ENCODE results near the gene MRPL23. TPM values are rescaled to one million over a fixed set of nuclear protein-coding genes. Genes with fewer than 3 reads are reported as not detected.

The MRPL23 gene
- total RNA-seq, 2 experiments from 2014 or later = 109 to 114 TPM

DNA sequence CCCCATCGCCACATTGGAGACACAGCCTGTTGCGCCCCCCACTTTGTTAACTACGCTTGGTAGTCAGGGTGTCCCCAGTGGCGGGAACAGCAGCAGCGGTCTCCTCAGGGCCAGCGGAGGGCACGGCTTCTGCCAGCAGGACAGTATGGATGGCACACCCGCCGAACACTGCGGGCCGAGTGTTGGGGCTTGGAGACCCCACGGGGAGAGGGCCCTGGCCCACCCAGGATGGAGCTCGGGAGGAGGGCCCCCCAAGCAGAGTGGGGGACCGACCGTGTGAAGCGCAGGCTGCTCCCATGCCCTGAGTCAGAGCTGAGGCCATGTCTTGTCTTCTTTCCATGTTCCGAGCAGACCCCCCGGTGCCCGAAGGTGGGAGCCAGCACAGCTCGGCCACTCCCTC is 17.8 kb downstream of the MRPL23 start:
- DNase-seq = no peak
- CTCF ChIA-PET = interaction anchor here (1.2 kb wide), 1 partner anchor 186 kb away, joined by 4 read pairs; no protein-coding TSS in a partner anchor
- no peak for ATAC-seq
- Mint-ChIP-seq H3K9me3 (ENCODE audit: low read depth) (no peaks in the 10 kb centered on the region), H3K36me3 (no peaks in the 10 kb centered on the region), H3K27ac (no peak overlapping the region), H3K4me3 (no peak overlapping the region), H3K27me3 (no peaks in the 10 kb centered on the region), H3K4me1 (no peaks in the 10 kb centered on the region)

DNA sequence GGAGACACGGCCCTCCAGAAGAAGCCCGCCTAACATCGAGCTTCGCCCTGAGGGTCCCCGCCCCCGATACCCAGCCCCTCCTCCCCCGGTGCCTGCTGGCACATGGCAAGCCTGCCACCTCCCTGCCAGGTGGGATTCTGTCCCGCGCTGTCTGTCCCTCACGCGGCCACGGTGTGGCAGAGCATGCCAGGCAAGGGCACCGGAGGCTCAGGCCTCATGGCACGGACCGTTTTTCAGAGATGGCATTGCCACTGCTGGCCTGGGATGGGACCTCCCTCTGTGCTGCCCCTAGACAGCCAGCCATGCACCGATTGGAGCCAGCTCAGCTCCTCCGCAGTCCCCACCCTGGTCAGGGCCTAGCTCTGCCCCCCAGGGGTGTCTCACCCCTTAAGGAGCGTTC is 19.4 kb downstream of the MRPL23 start:
- Mint-ChIP-seq H3K4me3 (no peak overlapping the region), H3K4me1 (no peaks in the 10 kb centered on the region), H3K27ac (no peak overlapping the region), H3K27me3 (no peaks in the 10 kb centered on the region), H3K9me3 (ENCODE audit: low read depth) (no peaks in the 10 kb centered on the region), H3K36me3 (no peaks in the 10 kb centered on the region)
- ATAC-seq = no peak
- DNase-seq = no peak
- CTCF ChIA-PET = no interaction called here

GRCh38 chr11:1967641-1968225 is 20.6 kb downstream of the MRPL23 start:
- CTCF ChIA-PET = interaction anchor here (2.4 kb wide), 1 partner anchor 135 kb away, joined by 5 read pairs; no protein-coding TSS in a partner anchor
- no peaks in the 10 kb centered on the region for H3K27me3 Mint-ChIP-seq
- H3K36me3 Mint-ChIP-seq = no peaks in the 10 kb centered on the region
- DNase-seq = no peak
- no peak for ATAC-seq
- no peaks in the 10 kb centered on the region for H3K9me3 Mint-ChIP-seq (ENCODE audit: low read depth)
- no peak overlapping the region for H3K27ac Mint-ChIP-seq
- H3K4me3 Mint-ChIP-seq = no peak overlapping the region
- H3K4me1 Mint-ChIP-seq = no peaks in the 10 kb centered on the region

DNA sequence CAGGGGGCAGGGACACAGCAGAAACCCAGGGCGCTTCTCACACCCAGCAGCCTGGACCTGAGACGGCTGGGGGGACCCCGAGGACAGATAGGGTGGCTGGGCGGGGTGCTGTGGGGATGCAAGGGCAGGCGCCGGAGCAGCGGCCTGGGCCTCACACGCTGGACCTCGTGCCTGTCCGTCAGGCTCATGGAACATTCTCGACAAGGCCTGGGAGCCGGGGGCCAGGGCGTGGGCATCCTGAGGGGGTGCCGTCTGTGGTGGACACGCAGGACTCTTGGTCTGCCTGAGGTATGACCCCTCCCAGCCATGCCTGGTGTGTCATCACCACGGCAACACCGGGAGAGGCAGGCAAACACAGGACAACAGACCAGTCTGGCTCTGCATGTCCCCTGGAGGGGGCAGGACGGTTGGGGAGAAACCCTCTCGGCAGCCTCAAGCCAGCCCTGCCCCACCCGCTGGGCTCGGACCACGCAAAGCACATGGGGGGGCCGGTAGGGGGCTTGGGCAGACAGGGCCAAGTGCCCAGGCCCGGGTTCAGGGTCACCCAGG is 21.4 kb downstream of the MRPL23 start:
- CTCF ChIA-PET = interaction anchor here (2.4 kb wide), 1 partner anchor 136 kb away, joined by 5 read pairs; no protein-coding TSS in a partner anchor
- H3K4me3 Mint-ChIP-seq = no peak overlapping the region
- no peak for DNase-seq
- H3K27ac Mint-ChIP-seq = no peak overlapping the region
- H3K27me3 Mint-ChIP-seq = no peaks in the 10 kb centered on the region
- H3K9me3 Mint-ChIP-seq (ENCODE audit: low read depth) = no peaks in the 10 kb centered on the region
- ATAC-seq = no peak
- no peaks in the 10 kb centered on the region for H3K36me3 Mint-ChIP-seq
- no peaks in the 10 kb centered on the region for H3K4me1 Mint-ChIP-seq

GRCh38 chr11:1969035-1969434 is 21.9 kb downstream of the MRPL23 start:
- CTCF ChIA-PET = interaction anchor here (1.2 to 2.4 kb wide), 2 partner anchors 87 to 137 kb away, joined by 3 to 5 read pairs; no protein-coding TSS in a partner anchor
- no peak overlapping the region for H3K4me3 Mint-ChIP-seq

GRCh38 chr11:1969776-1970175 is 22.6 kb downstream of the MRPL23 start:
- Mint-ChIP-seq H3K36me3 (no peaks in the 10 kb centered on the region), H3K27ac (no peak overlapping the region), H3K27me3 (no peaks in the 10 kb centered on the region), H3K9me3 (ENCODE audit: low read depth) (no peaks in the 10 kb centered on the region), H3K4me1 (no peaks in the 10 kb centered on the region), H3K4me3 (no peak overlapping the region)
- no peak for DNase-seq
- CTCF ChIA-PET = interaction anchor here (1.2 kb wide), 1 partner anchor 87 kb away, joined by 3 read pairs; no protein-coding TSS in a partner anchor
- no peak for ATAC-seq

More at GRCh38 chr11:1969035-1969434, 21.9 kb downstream of the MRPL23 start:
- H3K36me3 Mint-ChIP-seq = no peaks in the 10 kb centered on the region
- ATAC-seq (no peak), DNase-seq (no peak)
- no peaks in the 10 kb centered on the region for H3K9me3 Mint-ChIP-seq (ENCODE audit: low read depth)
- no peaks in the 10 kb centered on the region for H3K4me1 Mint-ChIP-seq
- H3K27me3 Mint-ChIP-seq = no peaks in the 10 kb centered on the region
- no peak overlapping the region for H3K27ac Mint-ChIP-seq

DNA sequence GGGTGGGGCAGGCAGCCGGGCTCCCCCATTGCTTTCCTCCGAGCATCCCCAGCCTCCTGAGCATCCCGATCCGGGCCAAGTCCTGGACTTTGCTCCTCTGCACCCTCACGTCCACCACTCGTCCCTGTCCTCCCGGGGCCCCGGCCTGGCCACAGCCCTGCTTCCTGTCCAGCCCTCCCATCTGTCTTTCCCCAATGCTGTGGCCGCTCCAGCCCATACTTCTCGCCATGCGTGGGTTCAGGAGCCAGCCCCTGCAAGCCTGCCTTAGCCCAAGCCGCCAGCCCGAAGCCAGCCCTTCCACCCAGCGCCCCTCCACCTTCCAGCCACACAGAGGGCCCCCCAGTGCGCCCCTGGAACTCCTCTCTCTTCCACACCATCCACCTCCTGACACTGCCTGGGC is 23.8 kb downstream of the MRPL23 start:
- DNase-seq = no peak
- ATAC-seq = no peak
- H3K27ac Mint-ChIP-seq = no peak overlapping the region

DNA sequence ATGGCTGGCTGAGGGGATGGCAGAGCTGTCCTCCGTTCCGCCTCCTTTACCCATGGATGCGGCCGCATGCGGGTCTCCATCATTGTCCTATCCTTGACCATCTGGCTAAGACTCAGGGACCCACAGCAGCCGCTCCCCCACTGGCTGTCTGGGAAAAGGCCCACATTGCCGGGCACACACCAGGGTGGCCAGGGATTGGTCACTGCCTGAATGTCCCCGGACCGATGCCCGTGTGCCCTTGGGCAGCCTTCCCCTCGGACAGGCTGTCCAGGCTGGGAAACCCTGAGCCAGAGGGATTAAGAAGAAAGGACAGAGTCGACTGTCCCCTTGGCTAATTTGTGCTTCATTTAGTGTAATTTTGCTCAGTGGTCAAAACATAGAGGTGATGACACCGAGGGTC is 28.1 kb downstream of the MRPL23 start:
- Mint-ChIP-seq H3K36me3 (no peaks in the 10 kb centered on the region), H3K27ac (no peak overlapping the region), H3K4me3 (no peak overlapping the region), H3K9me3 (ENCODE audit: low read depth) (no peaks in the 10 kb centered on the region), H3K27me3 (no peaks in the 10 kb centered on the region), H3K4me1 (no peaks in the 10 kb centered on the region)
- ATAC-seq (no peak), DNase-seq (no peak)
- CTCF ChIA-PET = no interaction called here

More for the DNA sequence above, 23.8 kb downstream of the MRPL23 start:
- no peaks in the 10 kb centered on the region for H3K27me3 Mint-ChIP-seq
- CTCF ChIA-PET = no interaction called here
- no peaks in the 10 kb centered on the region for H3K4me1 Mint-ChIP-seq
- H3K36me3 Mint-ChIP-seq = no peaks in the 10 kb centered on the region
- no peaks in the 10 kb centered on the region for H3K9me3 Mint-ChIP-seq (ENCODE audit: low read depth)
- H3K4me3 Mint-ChIP-seq = no peak overlapping the region

DNA sequence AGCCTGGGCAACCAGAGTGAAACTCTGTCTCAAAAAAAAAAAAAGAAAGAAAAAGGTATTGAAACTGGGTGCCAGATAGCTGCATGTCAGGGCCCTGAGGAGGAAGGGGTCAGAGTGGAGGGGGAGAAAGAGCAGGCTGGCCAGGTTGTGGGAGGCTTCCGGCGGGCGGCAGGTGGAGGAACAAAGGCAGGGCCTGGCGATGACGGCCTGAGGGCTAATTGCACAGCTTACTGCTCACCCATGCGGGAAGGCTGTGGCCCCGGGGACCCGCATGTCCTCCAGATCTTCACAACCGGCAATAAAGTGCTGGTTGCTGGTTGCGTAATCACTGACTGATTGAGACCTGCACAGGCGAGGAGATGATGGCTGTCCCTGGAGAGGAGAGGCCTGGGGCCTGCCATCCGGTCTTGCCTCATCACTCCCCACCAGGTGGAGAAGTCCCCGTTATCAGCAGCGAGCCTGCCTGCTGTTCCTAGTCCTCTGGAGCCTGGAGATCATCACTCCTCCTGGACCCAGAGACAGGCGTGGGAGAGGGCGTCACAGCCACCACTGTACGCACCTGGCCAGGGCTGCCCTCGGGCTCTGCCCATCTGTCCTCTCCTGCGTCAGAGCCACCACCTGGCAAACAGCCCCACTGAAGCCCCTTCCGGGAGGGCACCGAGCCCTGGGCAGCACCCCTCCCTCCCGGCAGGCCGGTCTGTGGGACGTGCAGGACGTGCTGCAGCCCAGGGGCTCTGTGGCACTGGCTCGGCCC is 31.8 kb downstream of the MRPL23 start:
- H3K27ac Mint-ChIP-seq = no peak overlapping the region
- H3K4me1 Mint-ChIP-seq = no peaks in the 10 kb centered on the region
- no peaks in the 10 kb centered on the region for H3K36me3 Mint-ChIP-seq
- no peaks in the 10 kb centered on the region for H3K27me3 Mint-ChIP-seq
- H3K4me3 Mint-ChIP-seq = no peak overlapping the region
- ATAC-seq = no peak
- CTCF ChIA-PET = interaction anchor here (0.8 kb wide), 1 partner anchor 22 kb away, joined by 3 read pairs; no protein-coding TSS in a partner anchor
- no peaks in the 10 kb centered on the region for H3K9me3 Mint-ChIP-seq (ENCODE audit: low read depth)
- no peak for DNase-seq

DNA sequence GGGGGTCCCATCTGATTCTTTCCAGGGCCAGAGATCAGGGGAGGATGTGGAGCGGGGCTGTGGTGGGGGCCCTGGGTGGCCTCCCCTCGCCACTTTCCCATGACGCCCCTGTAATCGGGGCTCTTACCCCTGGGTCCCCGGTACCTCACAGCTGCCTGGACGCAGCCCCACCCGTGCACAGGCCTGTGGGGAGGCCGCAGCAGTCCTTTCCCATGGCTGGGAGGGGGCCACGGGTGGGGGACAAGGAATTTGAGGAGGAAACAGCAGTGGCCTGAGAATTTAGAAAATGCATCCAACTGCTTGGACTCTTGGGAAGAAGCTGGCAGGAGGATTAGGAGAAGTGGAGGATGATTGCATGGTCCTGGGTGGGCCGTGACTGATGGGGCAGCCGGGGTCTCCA is 32.5 kb downstream of the MRPL23 start:
- no peak for DNase-seq
- Mint-ChIP-seq H3K36me3 (no peaks in the 10 kb centered on the region), H3K4me1 (no peaks in the 10 kb centered on the region), H3K27me3 (no peaks in the 10 kb centered on the region), H3K4me3 (no peak overlapping the region), H3K27ac (no peak overlapping the region), H3K9me3 (ENCODE audit: low read depth) (no peaks in the 10 kb centered on the region)
- ATAC-seq = no peak
- CTCF ChIA-PET = interaction anchor here (0.8 kb wide), 1 partner anchor 147 kb away, joined by 3 read pairs; no protein-coding TSS in a partner anchor

DNA sequence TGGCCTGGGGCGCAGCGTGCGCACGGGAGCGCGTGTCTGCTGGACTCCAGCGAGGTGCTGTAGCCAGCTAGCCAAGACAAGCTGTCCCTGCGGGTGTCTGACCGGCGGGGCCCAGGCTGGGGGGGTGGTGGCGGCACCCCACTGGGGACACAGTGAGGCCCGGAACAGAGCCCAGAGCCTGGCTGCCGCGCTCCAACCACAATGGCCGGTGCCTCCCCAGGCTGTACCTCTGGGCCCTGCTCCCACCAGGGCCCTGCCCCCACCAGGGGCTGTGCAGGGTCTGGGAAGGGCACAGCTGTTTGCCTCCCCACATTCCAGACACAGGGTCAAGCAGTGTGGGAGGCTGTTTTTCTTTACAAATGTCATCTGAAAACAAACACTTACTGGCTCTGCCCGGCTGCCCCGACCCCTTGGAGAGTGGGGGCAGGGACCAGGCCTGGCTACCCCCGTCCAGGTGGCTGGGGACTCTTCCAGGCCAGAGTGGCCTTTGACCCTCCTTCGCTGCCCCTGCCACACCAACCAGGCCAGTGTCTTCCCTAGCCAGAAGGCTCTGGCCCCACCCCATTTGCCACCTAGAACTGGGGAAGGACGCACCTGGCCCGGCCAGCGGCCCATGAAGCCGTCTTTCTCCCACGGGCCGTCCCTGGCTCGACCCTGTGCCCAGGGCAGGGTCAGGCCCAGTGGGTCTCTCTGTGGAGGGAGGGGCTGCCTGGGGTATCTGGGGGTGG is 35.9 kb downstream of the MRPL23 start:
- no peaks in the 10 kb centered on the region for H3K4me1 Mint-ChIP-seq
- DNase-seq (no peak), ATAC-seq (no peak)
- no peaks in the 10 kb centered on the region for H3K9me3 Mint-ChIP-seq (ENCODE audit: low read depth)
- CTCF ChIA-PET = no interaction called here
- H3K4me3 Mint-ChIP-seq = no peak overlapping the region
- H3K27me3 Mint-ChIP-seq = no peaks in the 10 kb centered on the region
- H3K27ac Mint-ChIP-seq = no peak overlapping the region
- no peaks in the 10 kb centered on the region for H3K36me3 Mint-ChIP-seq

DNA sequence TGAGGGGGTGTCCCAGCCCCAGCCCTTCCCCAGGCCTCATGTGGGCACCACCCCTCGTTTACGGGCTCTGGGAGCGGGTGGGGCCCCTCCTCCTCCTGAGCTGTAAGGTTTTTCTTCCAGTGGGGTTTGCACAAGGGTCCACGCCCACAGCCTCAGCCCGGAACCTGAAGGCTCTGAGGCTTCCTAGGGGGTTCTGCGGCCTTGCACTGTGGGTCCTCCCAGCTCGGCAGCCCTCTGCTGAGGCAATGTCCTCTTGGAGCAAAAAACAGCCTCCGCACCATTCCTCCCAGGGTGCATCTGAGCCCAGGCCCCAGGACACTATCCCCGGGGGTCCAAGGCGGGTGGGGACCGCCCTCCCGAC is 36.4 kb downstream of the MRPL23 start:
- H3K36me3 Mint-ChIP-seq = no peaks in the 10 kb centered on the region
- CTCF ChIA-PET = no interaction called here
- DNase-seq = no peak
- H3K27me3 Mint-ChIP-seq = no peaks in the 10 kb centered on the region
- no peaks in the 10 kb centered on the region for H3K9me3 Mint-ChIP-seq (ENCODE audit: low read depth)
- H3K4me1 Mint-ChIP-seq = no peaks in the 10 kb centered on the region
- H3K27ac Mint-ChIP-seq = no peak overlapping the region
- H3K4me3 Mint-ChIP-seq = no peak overlapping the region
- ATAC-seq = no peak

GRCh38 chr11:1987024-1987423 is 39.9 kb downstream of the MRPL23 start:
- ATAC-seq (no peak), DNase-seq (no peak)
- Mint-ChIP-seq H3K27ac (no peak overlapping the region), H3K4me1 (no peaks in the 10 kb centered on the region), H3K36me3 (no peaks in the 10 kb centered on the region), H3K27me3 (no peaks in the 10 kb centered on the region), H3K9me3 (ENCODE audit: low read depth) (no peaks in the 10 kb centered on the region), H3K4me3 (no peak overlapping the region)
- CTCF ChIA-PET = interaction anchor here (1.0 to 1.1 kb wide), 2 partner anchors 154 to 164 kb away, joined by 3 to 4 read pairs; no protein-coding TSS in a partner anchor
